Endothelial cell of umbilical vein (primary cell): Measurements from ENCODE around the gene GRPEL1.

Experiments
- CTCF ChIP-seq, 2 donors: IDR thresholded peaks; 1 replicate in 1 of 2; 2 replicates in 1 of 2; pipeline ENCODE4 v1.5.1; 2011; ENCODE audit warnings: low read length in 2 of 2, mild to moderate bottlenecking in 2 of 2, moderate library complexity in 2 of 2, control low read depth in 1 of 2, inconsistent platforms in 1 of 2, low read depth in 1 of 2; ENCODE audit not compliant: insufficient read depth in 1 of 2; ENCODE audit errors: extremely low read depth in 1 of 2
- MYC ChIP-seq: IDR thresholded peaks from one replicate; pipeline ENCODE4 v1.6.1; 2011; ENCODE audit warnings: mild to moderate bottlenecking, low read depth, low read length
- POLR2A ChIP-seq: IDR thresholded peaks from 2 replicates; pipeline ENCODE4 v1.6.1; 2012; ENCODE audit warnings: low read depth, mild to moderate bottlenecking, control low read depth, low read length

DNA sequence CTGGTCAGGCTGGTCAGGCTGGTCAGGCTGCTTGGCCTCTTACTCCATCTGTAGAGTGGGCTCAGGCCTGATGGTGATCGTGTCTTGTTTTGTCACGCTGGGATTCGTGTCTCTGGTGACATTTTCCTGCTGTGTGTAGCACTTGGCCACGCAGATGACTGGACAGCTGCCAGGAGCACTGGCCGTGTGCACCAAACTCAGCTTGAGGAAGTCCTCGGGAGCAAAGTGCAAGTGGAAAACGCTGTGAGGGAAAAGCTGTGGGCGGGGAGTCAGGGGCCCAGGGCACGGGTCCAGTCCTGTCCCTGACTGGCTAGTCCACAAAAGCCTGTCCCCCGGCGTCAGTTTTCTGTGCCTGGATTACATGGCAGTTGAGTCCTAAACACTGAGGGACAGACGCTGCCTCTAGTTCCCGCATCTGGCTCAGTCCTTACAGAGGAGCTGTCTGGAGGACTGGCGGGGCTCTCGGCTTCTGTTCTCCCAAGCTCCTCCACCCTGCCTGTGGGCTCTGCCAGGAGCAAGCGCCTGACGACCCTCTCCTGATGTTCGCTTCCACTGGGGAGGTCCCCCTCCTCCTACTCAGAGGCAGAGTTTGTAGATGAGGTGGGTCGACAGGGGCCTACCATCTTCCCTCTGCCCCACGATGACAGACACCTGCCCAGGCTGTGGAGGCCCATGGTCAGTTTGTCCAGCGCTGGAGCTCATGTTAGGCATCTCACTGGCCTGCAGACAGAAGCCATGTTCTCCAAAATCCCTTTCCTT, 35.9 kb upstream of the GRPEL1 start:
- no peak for TF ChIP-seq POLR2A
- TF ChIP-seq CTCF (IDR thresholded peaks at IDR 0.05; ENCODE audit: extremely low read depth in 1 of 2, insufficient read depth in 1 of 2, low read depth in 1 of 2, low read length in 2 of 2), result no peak
- no peak for TF ChIP-seq MYC
